IMR-90 (cell line): ENCODE results near the gene EDA.

ENCODE experiments used
- CTCF ChIP-seq: conservative IDR thresholded peaks from 2 replicates; pipeline ENCODE4 v1.5.1; 2012; ENCODE audit warnings: mild to moderate bottlenecking, low read depth, low read length, improper control_type of control experiment
- MXI1 ChIP-seq: IDR thresholded peaks from 2 replicates; pipeline ENCODE4 v1.6.1; 2012; ENCODE audit warnings: low read depth, mild to moderate bottlenecking, low read length, moderate library complexity, borderline replicate concordance
- POLR2A ChIP-seq: IDR thresholded peaks from 2 replicates; pipeline ENCODE4 v1.6.1; 2012; ENCODE audit warnings: mild to moderate bottlenecking, low read depth, low read length

GRCh38 chrX:70062961-70063550, 447.1 kb downstream of the EDA start:
- TF ChIP-seq CTCF (no peak), POLR2A (no peak), MXI1 (no peak)
